ENCODE results near the gene KCNK16.

The KCNK16 gene

GRCh38 chr6:39343396-39343870, 20.9 kb upstream of the KCNK16 start:
- in situ Hi-C loops (cut with MboI; ENCODE audit: low pct_unique_long_range_greater_than_20kb, low sequenced_read_pairs): no loop called here
- no peak for DNase-seq

GRCh38 chr6:39342692-39343395, 20.3 kb upstream of the KCNK16 start:
- peak; percentile 3 for DNase-seq
- in situ Hi-C loops (cut with MboI; ENCODE audit: low pct_unique_long_range_greater_than_20kb, low sequenced_read_pairs): no loop called here

GRCh38 chr6:39341937-39342336, 19.4 kb upstream of the KCNK16 start:
- in situ Hi-C loops (cut with MboI; ENCODE audit: low pct_unique_long_range_greater_than_20kb, low sequenced_read_pairs): no loop called here
- DNase-seq: no peak

GRCh38 chr6:39341352-39341751, 18.9 kb upstream of the KCNK16 start:
- in situ Hi-C loops (cut with MboI; ENCODE audit: low pct_unique_long_range_greater_than_20kb, low sequenced_read_pairs): no loop called here
- DNase-seq: no peak

GRCh38 chr6:39339868-39340550, 17.5 kb upstream of the KCNK16 start:
- peak; percentile 28 for DNase-seq
- in situ Hi-C loops (cut with MboI; ENCODE audit: low pct_unique_long_range_greater_than_20kb, low sequenced_read_pairs): no loop called here

GRCh38 chr6:39339096-39339867, 16.8 kb upstream of the KCNK16 start:
- in situ Hi-C loops (cut with MboI; ENCODE audit: low pct_unique_long_range_greater_than_20kb, low sequenced_read_pairs): no loop called here
- DNase-seq: no peak

- DNase-seq: no peak
- in situ Hi-C loops (cut with MboI; ENCODE audit: low pct_unique_long_range_greater_than_20kb, low sequenced_read_pairs): no loop called here
These were observed 15.9 kb upstream of the KCNK16 start for GRCh38 chr6:39338397-39338796.

- in situ Hi-C loops (cut with MboI; ENCODE audit: low pct_unique_long_range_greater_than_20kb, low sequenced_read_pairs): no loop called here
- DNase-seq: peak; percentile 30
These were observed 13.5 kb upstream of the KCNK16 start for GRCh38 chr6:39335780-39336545.

- no peak for DNase-seq
- in situ Hi-C loops (cut with MboI; ENCODE audit: low pct_unique_long_range_greater_than_20kb, low sequenced_read_pairs): no loop called here
These were observed 11.3 kb upstream of the KCNK16 start for GRCh38 chr6:39333644-39334438.

GRCh38 chr6:39330476-39330875, 8.0 kb upstream of the KCNK16 start:
- DNase-seq: no peak
- in situ Hi-C loops (cut with MboI; ENCODE audit: low pct_unique_long_range_greater_than_20kb, low sequenced_read_pairs): no loop called here

- in situ Hi-C loops (cut with MboI; ENCODE audit: low pct_unique_long_range_greater_than_20kb, low sequenced_read_pairs): no loop called here
- DNase-seq: peak; percentile 31
These were observed 7.6 kb upstream of the KCNK16 start for GRCh38 chr6:39330057-39330456.

GRCh38 chr6:39328066-39328465, 5.6 kb upstream of the KCNK16 start:
- in situ Hi-C loops (cut with MboI; ENCODE audit: low pct_unique_long_range_greater_than_20kb, low sequenced_read_pairs): no loop called here
- no peak for DNase-seq

GRCh38 chr6:39327507-39327906, 5.0 kb upstream of the KCNK16 start:
- in situ Hi-C loops (cut with MboI; ENCODE audit: low pct_unique_long_range_greater_than_20kb, low sequenced_read_pairs): no loop called here
- no peak for DNase-seq

- in situ Hi-C loops (cut with MboI; ENCODE audit: low pct_unique_long_range_greater_than_20kb, low sequenced_read_pairs): loop anchor here (25.0 kb wide), 1 partner anchor 334 kb away; no protein-coding TSS in a partner anchor
- DNase-seq: no peak
These were observed 741 bp downstream of the KCNK16 start for GRCh38 chr6:39321761-39322160.

GRCh38 chr6:39320363-39320984, 2.0 kb downstream of the KCNK16 start:
- in situ Hi-C loops (cut with MboI; ENCODE audit: low pct_unique_long_range_greater_than_20kb, low sequenced_read_pairs): loop anchor here (25.0 kb wide), 1 partner anchor 333 kb away; no protein-coding TSS in a partner anchor
- DNase-seq: no peak

GRCh38 chr6:39319621-39320362, 2.7 kb downstream of the KCNK16 start:
- in situ Hi-C loops (cut with MboI; ENCODE audit: low pct_unique_long_range_greater_than_20kb, low sequenced_read_pairs): loop anchor here (25.0 kb wide), 1 partner anchor 332 kb away; no protein-coding TSS in a partner anchor
- no peak for DNase-seq

GRCh38 chr6:39317256-39317655, 5.2 kb downstream of the KCNK16 start:
- in situ Hi-C loops (cut with MboI; ENCODE audit: low pct_unique_long_range_greater_than_20kb, low sequenced_read_pairs): loop anchor here (25.0 kb wide), 1 partner anchor 330 kb away; no protein-coding TSS in a partner anchor
- DNase-seq: no peak

All from KBM-7 (cell line).